ENCODE results near the gene DTNA.

DNA sequence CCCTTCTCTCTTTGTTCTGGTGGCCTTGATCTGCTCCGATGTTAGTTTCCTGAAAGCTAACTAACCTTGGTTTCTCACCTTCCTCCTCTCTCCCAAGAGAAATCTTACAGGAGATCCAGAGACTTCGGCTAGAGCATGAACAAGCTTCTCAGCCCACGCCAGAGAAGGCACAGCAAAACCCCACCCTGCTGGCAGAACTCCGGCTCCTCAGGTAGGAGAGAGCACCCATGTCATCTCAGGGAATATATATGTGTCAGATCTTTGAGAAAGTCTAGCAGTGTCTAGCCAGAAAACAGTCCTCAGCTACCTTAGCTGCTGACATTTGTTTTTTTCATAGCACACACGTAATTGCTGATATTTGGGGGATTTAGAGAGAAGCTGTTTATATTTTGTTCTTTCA is 148.1 kb downstream of the DTNA start:
- TF ChIP-seq POLR2A (IDR thresholded peaks at IDR 0.05; ENCODE audit: low read length) (no peak), GATA1 (IDR thresholded peaks at IDR 0.05; ENCODE audit: low read depth, low read length) (no peak)

Measured in erythroblast (primary cell).